ENCODE data around the gene RRAD.

Gene RRAD

DNA sequence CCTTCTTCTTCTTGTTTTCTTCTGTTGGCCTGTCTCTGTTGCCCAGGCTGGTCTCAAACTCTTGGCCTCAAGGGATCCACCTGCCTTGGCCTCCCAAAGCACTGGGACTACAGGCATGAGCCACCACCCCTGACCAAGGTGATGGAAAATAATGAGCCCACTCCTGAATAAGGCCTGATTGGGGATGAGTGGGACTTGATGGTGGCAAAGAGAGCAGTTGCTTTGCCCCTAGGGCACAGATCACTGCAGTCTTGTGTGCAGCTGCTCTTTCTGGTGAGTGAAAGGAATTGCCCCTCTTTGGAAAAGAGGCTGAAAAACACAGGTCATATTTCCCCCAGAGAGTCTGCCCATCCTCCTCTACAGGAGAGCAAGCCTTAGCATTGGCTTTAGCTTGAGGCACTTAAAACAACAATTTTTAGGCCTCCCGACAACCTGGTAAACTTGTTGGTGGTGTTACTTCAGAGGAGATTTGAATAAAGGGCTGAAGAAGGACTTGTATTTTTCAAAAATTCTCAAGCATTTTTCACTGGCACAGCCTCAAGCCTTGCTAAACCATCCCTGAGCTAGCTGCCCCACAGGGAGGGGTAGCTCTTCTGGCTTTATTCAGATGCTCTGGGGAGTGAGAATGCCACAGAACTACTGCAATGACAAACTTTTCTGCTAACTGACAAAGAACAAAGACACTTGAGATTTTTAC is 51.1 kb downstream of the RRAD start:
- DNase-seq: no peak

DNA sequence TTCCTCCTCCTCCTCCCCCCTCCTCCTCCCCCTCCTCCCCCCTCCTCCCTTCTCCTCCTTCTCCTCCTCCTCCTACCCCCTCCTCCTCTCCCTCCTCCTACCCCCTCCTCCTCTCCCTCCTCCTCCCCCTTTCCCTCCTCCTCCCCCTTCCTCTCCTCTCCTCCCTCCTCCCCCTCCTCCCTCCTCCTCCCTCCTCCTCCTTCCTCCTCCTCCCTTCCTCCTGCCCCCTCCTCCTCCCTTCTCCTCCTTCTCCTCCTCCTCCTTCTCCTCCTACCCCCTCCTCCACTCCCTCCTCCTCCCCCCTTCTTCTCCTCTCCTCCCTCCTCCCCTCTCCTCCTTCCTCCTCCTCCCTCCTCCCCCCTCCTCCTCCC is 51.7 kb downstream of the RRAD start:
- no peak for DNase-seq

DNA sequence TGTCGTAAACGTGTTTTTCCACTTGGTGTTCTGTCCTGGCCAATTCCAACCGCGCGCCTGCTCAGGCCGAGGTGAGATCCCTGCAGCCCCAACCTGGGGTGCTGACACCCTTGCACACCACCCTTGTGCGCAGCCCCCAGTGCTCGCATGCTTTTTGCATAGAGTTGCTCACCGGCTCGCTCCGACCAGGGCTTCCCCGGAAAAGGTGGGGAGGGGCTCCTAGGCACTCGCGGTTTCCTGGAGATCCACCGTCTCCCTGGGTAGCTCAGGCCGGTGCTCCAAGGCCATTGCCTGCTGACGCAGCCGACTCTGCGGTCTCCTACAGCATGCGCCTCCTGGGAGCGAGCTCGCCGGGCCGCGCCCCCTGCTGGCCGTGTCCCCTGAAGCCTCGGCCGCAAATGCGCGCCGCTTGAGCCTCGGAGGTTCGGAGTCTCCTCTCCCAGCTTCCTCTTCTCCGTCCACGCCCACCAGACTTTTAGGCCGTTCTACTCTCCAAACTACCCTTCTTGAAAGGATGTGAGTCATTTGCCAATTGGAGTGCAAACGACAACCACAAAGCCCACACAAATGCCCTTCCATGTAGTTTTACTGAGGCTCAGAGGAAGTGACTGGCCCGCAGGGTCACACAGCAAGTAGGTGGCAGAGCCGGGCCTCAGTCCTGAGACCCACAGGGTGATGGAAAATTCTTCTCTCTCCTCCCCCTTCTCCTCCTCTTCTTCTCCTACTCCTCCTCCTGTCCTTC is 52.2 kb downstream of the RRAD start:
- DNase-seq: peak; percentile 78

DNA sequence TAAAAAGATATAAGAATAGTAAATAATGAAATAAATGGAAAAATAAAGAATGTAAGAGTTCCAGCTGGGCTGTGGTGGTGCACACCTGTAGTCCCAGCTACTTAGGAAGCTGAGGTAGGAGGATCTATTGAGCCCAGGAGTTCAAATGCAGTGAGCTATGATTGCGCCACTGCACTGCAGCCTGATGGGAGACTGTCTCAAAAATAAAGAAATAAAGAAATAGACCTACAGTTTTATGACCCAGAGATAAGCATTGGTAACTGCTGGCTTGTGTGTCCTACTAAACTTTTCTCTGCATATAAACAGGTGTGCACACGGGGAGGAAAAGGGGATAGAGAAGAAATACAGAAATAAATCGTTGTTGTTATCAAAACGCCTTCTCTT is 52.8 kb downstream of the RRAD start:
- DNase-seq: no peak

DNA sequence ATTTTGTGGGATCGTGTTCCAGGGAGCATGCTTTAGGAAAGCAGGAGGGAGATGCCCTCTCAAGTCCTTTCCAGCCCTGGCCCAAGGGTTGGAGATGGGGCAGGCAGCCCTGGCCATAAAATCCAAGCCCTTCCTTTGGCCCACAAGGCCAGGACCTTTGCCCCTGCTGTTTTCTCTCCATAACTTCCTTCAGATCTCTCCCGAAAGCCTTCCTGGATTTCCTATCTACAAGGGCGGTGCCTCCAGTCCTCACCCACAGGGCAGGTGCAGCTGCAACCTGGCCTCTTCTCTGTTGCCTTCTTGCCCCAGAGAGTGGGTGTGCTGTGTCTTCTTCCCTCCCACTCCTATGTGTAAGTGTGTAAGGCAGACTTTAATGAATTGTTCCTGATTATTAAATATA is 53.5 kb downstream of the RRAD start:
- DNase-seq: no peak

Measured in COR-L47 (cell line).